GM21526 (cell line): ENCODE measurements around the gene MFSD2A.
"Not testable (repeated sequence)": the region's sequence is repeated elsewhere in the genome, so short reads cannot be mapped to it uniquely, and the experiment has no call there.

ENCODE experiments used
- ATAC-seq: cut with Tn5 transposase; IDR thresholded peaks from one replicate; pipeline ENCODE4 v1.9.1; 2021; ENCODE audit warnings: moderate library complexity; ENCODE audit not compliant: unreplicated experiment, low FRiP score

Gene MFSD2A

GRCh38 chr1:39940253-39940652 lies 14.7 kb upstream of the MFSD2A start:
- no peak for ATAC-seq

GRCh38 chr1:39940980-39941871 lies 13.7 kb upstream of the MFSD2A start:
- ATAC-seq, result no peak

- ATAC-seq, result no peak
Observed at GRCh38 chr1:39943471-39944290, 11.3 kb upstream of the MFSD2A start.

GRCh38 chr1:39944410-39945112 lies 10.4 kb upstream of the MFSD2A start:
- no peak for ATAC-seq

- no peak for ATAC-seq
Observed at GRCh38 chr1:39946216-39946615, 8.7 kb upstream of the MFSD2A start.

- no peak for ATAC-seq
Observed at GRCh38 chr1:39947260-39947659, 7.7 kb upstream of the MFSD2A start.

- ATAC-seq, result no peak
Observed at GRCh38 chr1:39949891-39950290, 5.1 kb upstream of the MFSD2A start.

- no peak for ATAC-seq
Observed at GRCh38 chr1:39951926-39952325, 3.0 kb upstream of the MFSD2A start.

- ATAC-seq, result no peak
Observed at GRCh38 chr1:39952359-39953110, 2.4 kb upstream of the MFSD2A start.

- ATAC-seq, result no peak
Observed at GRCh38 chr1:39954324-39954869, 548 bp upstream of the MFSD2A start.

GRCh38 chr1:39955547-39956539 lies 898 bp downstream of the MFSD2A start:
- ATAC-seq, result peak; percentile 36

- no peak for ATAC-seq
Observed at GRCh38 chr1:39957299-39958015, 2.5 kb downstream of the MFSD2A start.

- ATAC-seq, result no peak
Observed at GRCh38 chr1:39958403-39959200, 3.7 kb downstream of the MFSD2A start.

- no peak for ATAC-seq
Observed at GRCh38 chr1:39959651-39960333, 4.8 kb downstream of the MFSD2A start.

GRCh38 chr1:39960431-39960958 lies 5.5 kb downstream of the MFSD2A start:
- no peak for ATAC-seq

GRCh38 chr1:39962450-39962825 lies 7.5 kb downstream of the MFSD2A start:
- no peak for ATAC-seq

GRCh38 chr1:39962964-39963363 lies 8.0 kb downstream of the MFSD2A start:
- not testable (repeated sequence) for ATAC-seq
